Measurements from ENCODE around the gene CNST.
A peak's percentile ranks its signal among the peaks of the same experiment; 100 is the strongest.

Gene CNST

GRCh38 chr1:246708166-246708565 is 141.9 kb downstream of the CNST start:
- Histone ChIP-seq H3K9me2 (replicated peaks; ENCODE audit: low read depth, low read length) (no peaks in the 10 kb centered on the region), H2AFZ (ENCODE audit: low read length) (no peak overlapping the region), H3K4me2 (ENCODE audit: low read depth, low read length, poor library complexity, severe bottlenecking) (peak overlapping the region; percentile 44), H3K4me3 (ENCODE audit: low read length, poor library complexity, severe bottlenecking) (peak overlapping the region; percentile 9), H3K27me3 (ENCODE audit: insufficient read depth, low read length, poor library complexity, severe bottlenecking) (no peaks in the 10 kb centered on the region), H3K9me3 (ENCODE audit: insufficient read depth, low read depth, low read length) (no peaks in the 10 kb centered on the region), H3F3A (ENCODE audit: low read depth) (no peaks in the 10 kb centered on the region), H3K79me2 (ENCODE audit: insufficient read depth, low read length) (no peaks in the 10 kb centered on the region), H4K20me1 (ENCODE audit: insufficient read depth, low read length, poor library complexity, severe bottlenecking) (no peaks in the 10 kb centered on the region), H3K9ac (ENCODE audit: low read depth, low read length, poor library complexity, severe bottlenecking) (peak overlapping the region; percentile 17), H3K4me1 (ENCODE audit: insufficient read depth, low read length, poor library complexity, severe bottlenecking) (peaks cover 28% of the 10 kb centered on the region), H3K36me3 (ENCODE audit: insufficient read depth, low read length) (no peaks in the 10 kb centered on the region)
- TF ChIP-seq EZH2phosphoT487 (IDR thresholded peaks at IDR 0.05; ENCODE audit: borderline replicate concordance) (no peak), CTCF (conservative IDR thresholded peaks at IDR 0.05; ENCODE audit: low read length) (no peak)

- no peaks in the 10 kb centered on the region for H4K20me1 ChIP-seq (ENCODE audit: insufficient read depth, low read length, poor library complexity, severe bottlenecking)
Measured at GRCh38 chr1:246709196-246709595, 142.9 kb downstream of the CNST start.

DNA sequence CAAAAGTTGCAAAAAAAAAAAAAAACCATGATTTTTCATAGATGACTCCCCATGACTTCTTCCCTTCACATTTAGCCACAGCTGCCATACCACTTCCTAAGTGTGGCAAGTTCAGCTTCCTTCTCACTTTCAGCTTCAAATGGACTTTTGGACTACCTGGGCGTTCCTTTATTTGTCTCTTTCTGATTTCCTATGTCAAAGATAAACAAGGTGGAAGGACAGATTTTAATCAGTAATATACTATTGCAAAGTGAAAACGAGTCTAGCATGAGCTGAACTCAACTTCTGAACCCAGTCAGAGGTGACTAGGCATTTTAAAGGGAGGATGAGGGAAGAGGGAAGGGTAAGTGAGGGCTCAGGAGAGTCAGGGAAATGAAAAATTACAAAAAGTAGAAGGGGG is 143.6 kb downstream of the CNST start:
- no peaks in the 10 kb centered on the region for H3K36me3 ChIP-seq (ENCODE audit: insufficient read depth, low read length)
- H3F3A ChIP-seq (ENCODE audit: low read depth) = no peaks in the 10 kb centered on the region
- no peak for TF ChIP-seq CTCF (conservative IDR thresholded peaks at IDR 0.05; ENCODE audit: low read length)
- TF ChIP-seq EZH2phosphoT487 (IDR thresholded peaks at IDR 0.05; ENCODE audit: borderline replicate concordance) = no peak
- H3K4me2 ChIP-seq (ENCODE audit: low read depth, low read length, poor library complexity, severe bottlenecking) = peak overlapping the region; percentile 32
- H2AFZ ChIP-seq (ENCODE audit: low read length) = no peak overlapping the region; the same call in 1 of the 2 replicates
- no peaks in the 10 kb centered on the region for H3K9me3 ChIP-seq (ENCODE audit: insufficient read depth, low read depth, low read length)
- no peak overlapping the region for H3K9ac ChIP-seq (ENCODE audit: low read depth, low read length, poor library complexity, severe bottlenecking)
- no peaks in the 10 kb centered on the region for H3K27me3 ChIP-seq (ENCODE audit: insufficient read depth, low read length, poor library complexity, severe bottlenecking)
- no peaks in the 10 kb centered on the region for H4K20me1 ChIP-seq (ENCODE audit: insufficient read depth, low read length, poor library complexity, severe bottlenecking)
- H3K79me2 ChIP-seq (ENCODE audit: insufficient read depth, low read length) = no peaks in the 10 kb centered on the region
- H3K9me2 ChIP-seq (replicated peaks; ENCODE audit: low read depth, low read length) = no peaks in the 10 kb centered on the region
- no peak overlapping the region for H3K4me3 ChIP-seq (ENCODE audit: low read length, poor library complexity, severe bottlenecking)
- peaks cover 28% of the 10 kb centered on the region for H3K4me1 ChIP-seq (ENCODE audit: insufficient read depth, low read length, poor library complexity, severe bottlenecking)

More at GRCh38 chr1:246709196-246709595, 142.9 kb downstream of the CNST start:
- Histone ChIP-seq H3K9ac (ENCODE audit: low read depth, low read length, poor library complexity, severe bottlenecking) (no peak overlapping the region), H3K79me2 (ENCODE audit: insufficient read depth, low read length) (no peaks in the 10 kb centered on the region), H3K27me3 (ENCODE audit: insufficient read depth, low read length, poor library complexity, severe bottlenecking) (no peaks in the 10 kb centered on the region), H3K9me3 (ENCODE audit: insufficient read depth, low read depth, low read length) (no peaks in the 10 kb centered on the region), H3K4me1 (ENCODE audit: insufficient read depth, low read length, poor library complexity, severe bottlenecking) (peaks cover 28% of the 10 kb centered on the region), H3K9me2 (replicated peaks; ENCODE audit: low read depth, low read length) (no peaks in the 10 kb centered on the region), H3K4me2 (ENCODE audit: low read depth, low read length, poor library complexity, severe bottlenecking) (peak overlapping the region; percentile 32), H3K4me3 (ENCODE audit: low read length, poor library complexity, severe bottlenecking) (no peak overlapping the region), H2AFZ (ENCODE audit: low read length) (no peak overlapping the region), H3F3A (ENCODE audit: low read depth) (no peaks in the 10 kb centered on the region), H3K36me3 (ENCODE audit: insufficient read depth, low read length) (no peaks in the 10 kb centered on the region)
- TF ChIP-seq CTCF (conservative IDR thresholded peaks at IDR 0.05; ENCODE audit: low read length) (no peak), EZH2phosphoT487 (IDR thresholded peaks at IDR 0.05; ENCODE audit: borderline replicate concordance) (no peak)

All from Loucy (cell line).